ENCODE measurements around the gene RNF182. TPM values are rescaled to one million over a fixed set of nuclear protein-coding genes. Genes with fewer than 3 reads are reported as not detected.

Gene RNF182
- total RNA-seq, 2 experiments from 2014 or later: not detected

DNA sequence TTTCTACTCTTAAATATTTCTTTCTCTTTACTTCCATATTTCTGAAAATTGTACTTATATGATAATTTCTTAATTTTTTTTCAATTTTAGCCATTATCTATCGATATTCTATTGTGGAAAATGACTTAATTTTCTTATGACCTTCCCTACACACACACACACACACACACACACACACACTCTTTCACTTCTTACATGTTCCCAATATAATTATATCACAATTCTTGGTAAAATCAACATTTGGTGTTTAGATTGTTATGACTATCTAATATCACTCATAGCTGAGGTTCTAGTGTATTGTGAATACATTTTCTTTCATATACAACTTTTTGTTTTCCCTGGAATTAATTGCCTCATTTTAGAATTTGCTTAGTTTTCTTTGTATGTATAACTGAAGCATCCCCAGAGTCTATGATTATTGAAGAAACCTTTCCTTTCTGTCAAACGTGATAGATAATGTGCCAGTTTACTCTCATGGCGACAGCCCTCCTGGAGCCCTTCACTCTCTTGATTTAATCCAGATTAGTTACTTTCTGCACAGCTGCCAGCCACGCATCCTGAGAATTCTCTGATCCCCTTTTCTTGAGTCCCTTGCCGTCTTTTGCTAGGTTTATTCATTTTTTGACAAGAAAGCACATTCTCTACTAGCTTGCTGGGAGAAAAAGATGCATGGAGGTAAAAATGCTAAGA is 63.4 kb downstream of the RNF182 start:
- intact Hi-C loops (cut with micrococcal nuclease): no loop called here
- Mint-ChIP-seq H3K9me3 (no peaks in the 10 kb centered on the region), H3K4me3 (no peak overlapping the region), H3K27ac (no peak overlapping the region), H3K36me3 (ENCODE audit: low read depth) (no peaks in the 10 kb centered on the region), H3K27me3 (peaks cover 17% of the 10 kb centered on the region), H3K4me1 (ENCODE audit: low read depth) (no peaks in the 10 kb centered on the region)
- TF ChIP-seq, protein P1, sequence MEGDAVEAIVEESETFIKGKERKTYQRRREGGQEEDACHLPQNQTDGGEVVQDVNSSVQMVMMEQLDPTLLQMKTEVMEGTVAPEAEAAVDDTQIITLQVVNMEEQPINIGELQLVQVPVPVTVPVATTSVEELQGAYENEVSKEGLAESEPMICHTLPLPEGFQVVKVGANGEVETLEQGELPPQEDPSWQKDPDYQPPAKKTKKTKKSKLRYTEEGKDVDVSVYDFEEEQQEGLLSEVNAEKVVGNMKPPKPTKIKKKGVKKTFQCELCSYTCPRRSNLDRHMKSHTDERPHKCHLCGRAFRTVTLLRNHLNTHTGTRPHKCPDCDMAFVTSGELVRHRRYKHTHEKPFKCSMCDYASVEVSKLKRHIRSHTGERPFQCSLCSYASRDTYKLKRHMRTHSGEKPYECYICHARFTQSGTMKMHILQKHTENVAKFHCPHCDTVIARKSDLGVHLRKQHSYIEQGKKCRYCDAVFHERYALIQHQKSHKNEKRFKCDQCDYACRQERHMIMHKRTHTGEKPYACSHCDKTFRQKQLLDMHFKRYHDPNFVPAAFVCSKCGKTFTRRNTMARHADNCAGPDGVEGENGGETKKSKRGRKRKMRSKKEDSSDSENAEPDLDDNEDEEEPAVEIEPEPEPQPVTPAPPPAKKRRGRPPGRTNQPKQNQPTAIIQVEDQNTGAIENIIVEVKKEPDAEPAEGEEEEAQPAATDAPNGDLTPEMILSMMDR (IDR thresholded peaks at IDR 0.05): no peak
- ATAC-seq (no peak), DNase-seq (no peak)
- POLR2A ChIA-PET: interaction anchor here (0.7 kb wide), 1 partner anchor 44 kb away, joined by 3 read pairs; no protein-coding TSS in a partner anchor
- CTCF ChIA-PET: interaction anchor here (0.6 to 1.2 kb wide), 3 partner anchors 9 to 56 kb away, joined by 3 read pairs; no protein-coding TSS in a partner anchor

DNA sequence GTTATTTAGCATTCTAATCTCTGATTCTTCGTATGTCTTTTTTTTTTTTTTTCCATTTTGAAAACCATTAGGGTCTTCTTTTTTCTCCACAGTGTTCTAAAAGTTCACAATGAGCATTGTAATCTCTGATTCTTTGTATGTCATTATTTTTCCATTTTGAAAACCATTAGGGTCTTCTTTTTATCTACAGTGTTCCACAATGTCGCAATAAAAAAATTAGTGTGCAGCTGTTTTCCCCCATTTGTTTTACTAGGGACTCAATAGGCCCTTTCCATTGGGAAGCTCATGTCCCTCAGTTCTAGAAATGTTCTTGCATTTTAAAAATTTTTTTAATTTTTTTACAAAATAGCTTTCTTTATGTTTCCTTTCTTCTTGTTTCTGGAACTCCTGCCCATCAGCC is 64.2 kb downstream of the RNF182 start:
- intact Hi-C loops (cut with micrococcal nuclease): no loop called here
- no peaks in the 10 kb centered on the region for H3K36me3 Mint-ChIP-seq (ENCODE audit: low read depth)

DNA sequence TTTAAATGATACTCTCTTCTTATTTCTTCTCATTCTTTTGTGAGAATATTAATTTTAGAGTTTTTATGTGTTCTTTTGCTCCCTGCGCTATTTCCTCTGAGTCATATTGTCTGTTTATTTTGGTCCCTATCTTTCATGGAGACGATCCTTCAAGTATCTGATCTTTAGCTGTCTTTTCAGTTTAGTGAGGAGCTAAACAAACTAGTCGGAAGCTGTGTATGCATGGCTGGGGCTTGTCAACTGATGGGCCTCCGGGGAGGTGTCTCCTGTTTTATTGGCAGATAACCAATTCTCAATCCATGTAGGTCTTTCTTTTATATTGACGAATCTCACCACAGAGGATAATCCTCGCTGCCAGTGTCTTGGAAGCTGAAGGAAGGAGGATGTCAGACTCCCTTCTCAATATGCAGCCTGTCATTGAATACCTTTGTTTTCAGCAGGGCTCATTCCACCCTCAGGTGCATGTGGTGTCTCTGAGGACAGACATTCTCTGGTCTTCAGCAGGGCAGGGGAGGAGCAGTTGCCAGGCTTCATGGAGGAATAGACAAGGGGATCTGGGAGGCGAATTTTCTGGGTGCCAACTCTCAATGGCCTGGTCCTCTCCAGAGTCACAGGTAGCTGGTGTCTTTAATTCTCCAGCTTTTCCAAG is 64.9 kb downstream of the RNF182 start:
- no peak overlapping the region for H3K27ac Mint-ChIP-seq
- H3K36me3 Mint-ChIP-seq (ENCODE audit: low read depth): no peaks in the 10 kb centered on the region
- no peak overlapping the region for H3K4me3 Mint-ChIP-seq
- H3K27me3 Mint-ChIP-seq: peaks cover 17% of the 10 kb centered on the region
- CTCF ChIA-PET: interaction anchor here (0.9 kb wide), 1 partner anchor 181 kb away, joined by 3 read pairs; no protein-coding TSS in a partner anchor
- TF ChIP-seq, protein P1 (IDR thresholded peaks at IDR 0.05): no peak
- no peaks in the 10 kb centered on the region for H3K4me1 Mint-ChIP-seq (ENCODE audit: low read depth)
- no peak for ATAC-seq
- intact Hi-C loops (cut with micrococcal nuclease): no loop called here
- no peak for DNase-seq
- POLR2A ChIA-PET: no interaction called here
- H3K9me3 Mint-ChIP-seq: no peaks in the 10 kb centered on the region

More for the DNA sequence above, 64.2 kb downstream of the RNF182 start:
- no peaks in the 10 kb centered on the region for H3K4me1 Mint-ChIP-seq (ENCODE audit: low read depth)
- no peak overlapping the region for H3K27ac Mint-ChIP-seq
- ATAC-seq: no peak
- peaks cover 16% of the 10 kb centered on the region for H3K27me3 Mint-ChIP-seq
- no peak for DNase-seq
- CTCF ChIA-PET: interaction anchor here (0.6 to 1.1 kb wide), 3 partner anchors 9 to 180 kb away, joined by 3 read pairs; no protein-coding TSS in a partner anchor
- H3K9me3 Mint-ChIP-seq: no peaks in the 10 kb centered on the region
- POLR2A ChIA-PET: interaction anchor here (0.7 kb wide), 1 partner anchor 45 kb away, joined by 3 read pairs; no protein-coding TSS in a partner anchor
- TF ChIP-seq, protein P1 (IDR thresholded peaks at IDR 0.05): no peak
- no peak overlapping the region for H3K4me3 Mint-ChIP-seq

DNA sequence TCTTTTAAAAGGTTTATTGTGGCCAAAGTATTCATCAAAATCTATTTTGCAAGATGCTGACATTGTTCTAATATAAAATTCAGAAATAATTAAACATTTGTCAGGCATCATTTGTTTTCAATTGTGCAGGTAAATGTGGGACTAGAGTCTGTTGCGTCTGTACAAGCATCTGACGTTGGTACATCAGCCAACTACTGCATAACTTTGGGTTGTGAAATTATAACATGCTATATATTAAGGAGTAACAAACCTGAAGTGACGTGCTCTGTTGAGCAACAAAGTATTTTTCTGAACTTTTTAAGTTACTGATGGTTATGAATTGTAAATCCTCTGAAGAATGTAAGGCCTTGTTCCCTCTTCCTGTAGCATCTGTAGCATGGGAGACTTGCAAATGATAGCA is 66.0 kb downstream of the RNF182 start:
- intact Hi-C loops (cut with micrococcal nuclease): no loop called here
- H3K4me1 Mint-ChIP-seq (ENCODE audit: low read depth): no peaks in the 10 kb centered on the region
- ChIA-PET CTCF (no interaction called here), POLR2A (no interaction called here)
- TF ChIP-seq, protein P1 (IDR thresholded peaks at IDR 0.05): no peak
- no peaks in the 10 kb centered on the region for H3K36me3 Mint-ChIP-seq (ENCODE audit: low read depth)
- H3K27me3 Mint-ChIP-seq: peaks cover 20% of the 10 kb centered on the region
- no peak overlapping the region for H3K4me3 Mint-ChIP-seq
- H3K9me3 Mint-ChIP-seq: no peaks in the 10 kb centered on the region
- no peak for ATAC-seq
- no peak for DNase-seq
- H3K27ac Mint-ChIP-seq: no peak overlapping the region

DNA sequence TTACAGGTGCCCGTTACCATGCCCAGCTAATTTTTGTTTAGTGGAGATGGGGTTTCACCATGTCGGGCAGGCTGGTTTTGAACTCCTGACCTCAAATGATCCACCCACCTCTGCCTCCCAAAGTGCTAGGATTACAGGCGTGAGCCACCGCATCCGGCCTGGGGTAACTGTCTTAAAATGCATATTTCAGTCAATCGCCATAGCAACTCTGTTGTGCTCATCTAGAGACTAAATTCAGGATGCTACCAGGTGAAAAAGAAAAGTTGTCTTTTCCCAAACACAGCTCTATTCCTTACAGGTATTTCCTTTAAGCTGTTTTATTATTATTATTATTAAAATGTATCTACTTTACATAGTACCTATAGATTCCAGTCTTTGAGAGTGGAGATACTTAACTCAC is 66.6 kb downstream of the RNF182 start:
- Mint-ChIP-seq H3K9me3 (no peaks in the 10 kb centered on the region), H3K4me1 (ENCODE audit: low read depth) (no peaks in the 10 kb centered on the region), H3K27me3 (peaks cover 23% of the 10 kb centered on the region), H3K4me3 (no peak overlapping the region), H3K36me3 (ENCODE audit: low read depth) (no peaks in the 10 kb centered on the region), H3K27ac (no peak overlapping the region)
- DNase-seq (no peak), ATAC-seq (no peak)
- ChIA-PET POLR2A (no interaction called here), CTCF (interaction anchor here (0.7 kb wide), 1 partner anchor 1395 kb away, joined by 5 read pairs; no protein-coding TSS in a partner anchor)
- intact Hi-C loops (cut with micrococcal nuclease): no loop called here
- TF ChIP-seq, protein P1 (IDR thresholded peaks at IDR 0.05): no peak
